HG03159 (cell line): ENCODE results near the gene DGCR2.
"Not testable (repeated sequence)": the region's sequence is repeated elsewhere in the genome, so short reads cannot be mapped to it uniquely, and the experiment has no call there.

Source experiments
- ATAC-seq: cut with Tn5 transposase; IDR thresholded peaks from one replicate; pipeline ENCODE4 v1.9.1; 2021; ENCODE audit warnings: mild to moderate bottlenecking, moderate library complexity; ENCODE audit not compliant: unreplicated experiment

DGCR2 gene

DNA sequence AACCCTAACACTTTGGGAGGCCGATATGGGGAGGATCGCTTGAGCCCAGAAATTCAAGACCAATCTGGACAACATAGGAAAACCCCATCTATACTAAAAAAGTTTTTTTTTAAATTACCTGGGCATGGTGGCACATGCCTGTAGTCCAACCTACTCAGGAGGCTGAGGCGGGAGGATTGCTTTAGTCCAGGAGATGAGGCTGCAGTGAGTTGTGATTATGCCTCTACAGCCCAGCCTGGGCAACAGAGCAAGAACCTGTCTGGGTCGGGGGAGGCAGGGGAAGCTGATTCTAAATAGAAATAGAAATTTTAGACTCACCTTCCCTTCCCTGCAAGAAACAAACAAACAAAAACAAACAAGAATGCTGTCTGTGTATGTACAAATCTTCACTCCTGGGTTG, 133.3 kb downstream of the DGCR2 start:
- no peak for ATAC-seq

DNA sequence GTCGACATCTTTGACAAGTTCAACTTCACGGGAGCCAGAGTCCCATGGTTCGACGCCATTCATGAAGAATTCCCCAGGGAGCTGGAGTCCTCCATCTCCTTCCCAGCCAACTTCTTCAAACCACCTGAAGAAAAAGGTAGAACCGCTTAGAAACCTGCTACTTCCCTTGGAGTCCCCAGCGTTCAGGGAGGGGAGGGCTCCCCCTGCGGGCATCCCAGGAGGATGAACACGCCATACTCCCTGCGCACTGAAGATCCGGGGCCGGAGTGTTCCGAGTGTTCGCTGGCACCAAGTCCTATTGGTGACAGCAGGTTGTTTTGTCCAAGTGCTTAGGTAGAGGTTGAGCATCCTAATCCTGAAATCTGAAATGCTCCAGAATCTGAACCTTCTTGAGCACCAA, 134.4 kb downstream of the DGCR2 start:
- ATAC-seq = no peak

- not testable (repeated sequence) for ATAC-seq
Measured at GRCh38 chr22:18987114-18987513, 135.1 kb downstream of the DGCR2 start.
